ENCODE measurements around the gene LARGE1.

The LARGE1 gene

GRCh38 chr22:33563220-33563964, 356.9 kb downstream of the LARGE1 start:
- no peak for DNase-seq (ENCODE audit: low read depth in 2 of 2)

- no peak for DNase-seq (ENCODE audit: low read depth in 2 of 2)
These were observed 357.8 kb downstream of the LARGE1 start for GRCh38 chr22:33562501-33562900.

GRCh38 chr22:33561149-33561807, 359.0 kb downstream of the LARGE1 start:
- DNase-seq (ENCODE audit: low read depth in 2 of 2), result no peak

- no peak for DNase-seq (ENCODE audit: low read depth in 2 of 2)
These were observed 362.4 kb downstream of the LARGE1 start for GRCh38 chr22:33557836-33558235.

GRCh38 chr22:33555814-33556522, 364.3 kb downstream of the LARGE1 start:
- DNase-seq (ENCODE audit: low read depth in 2 of 2), result no peak

GRCh38 chr22:33553493-33553892, 366.8 kb downstream of the LARGE1 start:
- no peak for DNase-seq (ENCODE audit: low read depth in 2 of 2)

GRCh38 chr22:33544707-33545106, 375.6 kb downstream of the LARGE1 start:
- DNase-seq (ENCODE audit: low read depth in 2 of 2), result no peak

GRCh38 chr22:33542722-33543121, 377.6 kb downstream of the LARGE1 start:
- DNase-seq (ENCODE audit: low read depth in 2 of 2), result no peak

GRCh38 chr22:33542153-33542552, 378.1 kb downstream of the LARGE1 start:
- no peak for DNase-seq (ENCODE audit: low read depth in 2 of 2)

GRCh38 chr22:33539902-33540751, 380.1 kb downstream of the LARGE1 start:
- DNase-seq (ENCODE audit: low read depth in 2 of 2), result no peak

- no peak for DNase-seq (ENCODE audit: low read depth in 2 of 2)
These were observed 380.9 kb downstream of the LARGE1 start for GRCh38 chr22:33539202-33539901.

- no peak for DNase-seq (ENCODE audit: low read depth in 2 of 2)
These were observed 381.9 kb downstream of the LARGE1 start for GRCh38 chr22:33538277-33538885.

- no peak for DNase-seq (ENCODE audit: low read depth in 2 of 2)
These were observed 383.2 kb downstream of the LARGE1 start for GRCh38 chr22:33537059-33537458.

GRCh38 chr22:33535937-33536875, 384.1 kb downstream of the LARGE1 start:
- DNase-seq (ENCODE audit: low read depth in 2 of 2), result no peak

- DNase-seq (ENCODE audit: low read depth in 2 of 2), result no peak
These were observed 390.7 kb downstream of the LARGE1 start for GRCh38 chr22:33529424-33530113.

GRCh38 chr22:33528183-33528582, 392.1 kb downstream of the LARGE1 start:
- DNase-seq (ENCODE audit: low read depth in 2 of 2), result no peak

GRCh38 chr22:33526434-33527107, 393.7 kb downstream of the LARGE1 start:
- no peak for DNase-seq (ENCODE audit: low read depth in 2 of 2)

- no peak for DNase-seq (ENCODE audit: low read depth in 2 of 2)
These were observed 395.6 kb downstream of the LARGE1 start for GRCh38 chr22:33524511-33525260.
